HG03039 (cell line): ENCODE results near the gene HRH4.
A peak's percentile ranks its signal among the peaks of the same experiment; 100 is the strongest.

Experiments used
- ATAC-seq: cut with Tn5 transposase; IDR thresholded peaks from one replicate; pipeline ENCODE4 v1.9.1; 2021; ENCODE audit warnings: mild to moderate bottlenecking, moderate library complexity; ENCODE audit not compliant: unreplicated experiment

Gene HRH4, protein sequence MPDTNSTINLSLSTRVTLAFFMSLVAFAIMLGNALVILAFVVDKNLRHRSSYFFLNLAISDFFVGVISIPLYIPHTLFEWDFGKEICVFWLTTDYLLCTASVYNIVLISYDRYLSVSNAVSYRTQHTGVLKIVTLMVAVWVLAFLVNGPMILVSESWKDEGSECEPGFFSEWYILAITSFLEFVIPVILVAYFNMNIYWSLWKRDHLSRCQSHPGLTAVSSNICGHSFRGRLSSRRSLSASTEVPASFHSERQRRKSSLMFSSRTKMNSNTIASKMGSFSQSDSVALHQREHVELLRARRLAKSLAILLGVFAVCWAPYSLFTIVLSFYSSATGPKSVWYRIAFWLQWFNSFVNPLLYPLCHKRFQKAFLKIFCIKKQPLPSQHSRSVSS

DNA sequence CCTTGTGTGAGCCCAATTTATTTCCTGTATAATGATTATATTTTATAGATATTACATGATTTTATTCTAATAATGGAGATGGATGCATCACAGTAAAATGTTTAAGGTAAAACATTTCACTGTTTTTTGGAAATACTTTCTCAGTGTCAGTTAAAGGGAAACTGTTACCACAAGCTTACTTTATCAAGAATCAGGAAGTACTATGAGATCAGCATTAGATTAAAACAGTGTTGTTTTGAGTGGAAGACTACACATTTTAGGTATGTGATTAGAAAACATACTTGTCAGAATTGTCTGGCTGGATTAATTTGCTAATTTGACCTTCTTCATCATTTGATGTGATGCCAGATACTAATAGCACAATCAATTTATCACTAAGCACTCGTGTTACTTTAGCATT is at the start of gene HRH4:
TSS of gene HRH4 (plus strand) at position 250 of the 400 bp plus-strand sequence. CDS start at position 342, 92 bp downstream.
- ATAC-seq = no peak

DNA sequence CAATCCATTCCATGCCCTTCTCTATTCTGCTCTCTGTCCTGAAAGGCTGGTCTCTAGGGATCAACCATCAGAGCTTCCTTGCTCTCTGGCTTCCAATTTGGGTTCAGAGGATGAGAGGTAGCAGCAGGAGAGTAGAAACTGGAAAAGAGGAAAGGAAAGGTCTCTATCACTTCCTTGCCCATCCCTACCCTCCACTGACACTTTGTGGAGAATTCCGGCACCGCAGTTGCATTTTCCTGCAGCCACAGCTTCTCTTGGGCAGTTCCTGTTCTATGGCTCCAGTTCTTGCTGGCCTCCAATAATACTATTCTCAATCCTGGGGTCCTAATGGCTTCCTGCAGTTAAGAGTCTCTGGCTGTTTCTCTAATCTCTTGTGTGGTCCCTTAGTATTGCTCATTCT is 47.3 kb upstream of the HRH4 start:
- ATAC-seq = no peak

DNA sequence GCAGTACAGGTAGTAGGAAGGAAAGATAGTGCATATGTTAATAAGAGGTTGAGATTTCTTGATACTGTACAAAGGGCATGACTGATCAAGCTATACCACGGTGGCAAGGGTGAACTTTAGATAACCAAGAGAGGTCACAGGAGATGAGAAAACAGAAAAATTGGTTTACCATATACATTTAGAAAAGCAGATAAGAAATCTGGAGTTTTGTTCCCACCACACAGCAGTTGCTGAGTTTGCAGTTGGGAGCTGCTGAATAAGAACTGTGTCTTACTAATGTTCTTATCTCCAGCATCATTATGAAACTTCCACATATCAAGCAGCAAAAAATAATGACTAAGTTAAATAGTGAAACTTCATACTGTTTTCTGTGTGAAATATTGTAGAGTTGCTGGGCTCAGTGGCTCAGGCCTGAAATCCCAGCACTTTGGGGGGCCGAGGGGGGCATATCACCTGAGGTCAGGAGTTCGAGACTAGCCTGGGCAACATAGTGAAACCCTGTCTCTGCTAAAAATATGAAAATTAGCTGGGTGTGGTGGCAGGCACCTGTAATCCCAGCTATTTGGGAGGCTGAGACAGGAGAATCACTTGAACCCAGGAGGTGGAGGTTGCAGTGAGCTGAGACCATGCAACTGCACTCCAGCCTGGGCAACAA is 46.0 kb upstream of the HRH4 start:
- no peak for ATAC-seq

DNA sequence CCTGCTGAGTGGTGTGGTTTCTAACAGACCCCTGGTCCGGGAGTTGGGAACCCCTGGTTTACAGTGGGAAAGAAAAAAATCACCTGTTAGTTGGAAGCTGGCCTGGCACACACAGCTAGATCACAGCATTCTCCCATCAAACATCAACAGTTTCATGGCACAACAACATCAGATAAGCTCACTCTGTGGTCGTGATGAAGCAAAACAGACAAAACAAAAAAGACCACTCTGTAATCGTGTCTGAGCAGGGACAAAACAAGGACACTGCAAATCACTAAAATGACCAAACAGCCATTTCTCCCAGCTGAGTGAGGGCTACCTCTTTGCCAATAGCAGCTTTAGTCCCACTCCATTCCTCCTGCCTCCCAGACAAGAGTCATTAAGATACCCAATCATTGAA is 43.0 kb upstream of the HRH4 start:
- ATAC-seq = no peak

DNA sequence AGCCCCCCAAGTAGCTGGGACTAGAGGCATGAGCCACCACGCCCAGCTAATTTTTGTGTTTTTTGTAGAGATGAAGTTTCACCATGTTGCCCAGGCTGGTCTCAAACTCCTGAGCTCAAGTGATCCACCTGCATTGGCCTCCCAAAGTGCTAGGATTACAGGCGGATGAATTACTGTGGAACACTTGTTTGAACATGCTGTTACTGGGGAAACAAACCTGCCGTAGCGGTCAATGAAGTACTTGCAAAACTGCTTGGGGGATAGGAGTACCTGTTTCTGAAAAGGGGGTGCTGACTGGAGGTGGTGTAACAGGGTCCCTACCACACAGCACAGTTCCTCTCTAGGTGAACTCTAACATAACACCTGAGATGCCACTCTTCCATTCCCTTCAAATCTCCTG is 39.9 kb upstream of the HRH4 start:
- ATAC-seq = no peak

DNA sequence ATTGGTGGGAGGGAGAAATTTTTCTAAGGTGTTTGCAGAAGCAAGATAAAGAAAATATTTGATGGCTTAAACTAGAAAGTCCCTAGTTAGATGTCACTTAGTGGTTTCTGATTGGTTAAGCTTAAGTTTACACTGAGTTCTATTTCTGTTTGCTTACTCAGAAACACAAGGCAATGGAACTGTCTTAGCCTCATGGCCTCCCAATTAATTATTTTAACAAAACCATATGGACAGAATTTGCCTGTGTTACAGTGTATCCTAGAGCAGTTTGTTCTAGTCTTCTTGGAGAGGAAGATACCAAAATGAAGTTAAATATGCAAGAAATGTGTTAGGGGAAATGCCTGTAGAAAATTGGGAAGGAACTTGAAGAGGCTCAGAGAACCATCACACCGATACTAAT is 38.6 kb upstream of the HRH4 start:
- no peak for ATAC-seq

DNA sequence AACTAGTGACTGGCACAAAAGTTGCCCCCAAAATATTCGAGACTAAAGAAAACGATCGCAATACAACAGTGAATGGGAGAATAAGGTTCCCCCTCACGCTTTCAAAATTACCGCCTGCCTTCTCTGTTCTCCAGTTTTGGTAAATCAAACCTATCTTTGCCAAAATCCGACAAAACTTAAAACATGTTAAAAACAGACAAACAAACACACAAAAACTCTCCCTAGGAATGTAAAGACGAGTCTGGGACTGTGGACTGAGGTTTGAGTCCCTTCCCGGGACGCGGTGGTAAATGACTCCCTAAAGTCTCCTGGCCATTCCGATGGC is 34.4 kb upstream of the HRH4 start:
- no peak for ATAC-seq

DNA sequence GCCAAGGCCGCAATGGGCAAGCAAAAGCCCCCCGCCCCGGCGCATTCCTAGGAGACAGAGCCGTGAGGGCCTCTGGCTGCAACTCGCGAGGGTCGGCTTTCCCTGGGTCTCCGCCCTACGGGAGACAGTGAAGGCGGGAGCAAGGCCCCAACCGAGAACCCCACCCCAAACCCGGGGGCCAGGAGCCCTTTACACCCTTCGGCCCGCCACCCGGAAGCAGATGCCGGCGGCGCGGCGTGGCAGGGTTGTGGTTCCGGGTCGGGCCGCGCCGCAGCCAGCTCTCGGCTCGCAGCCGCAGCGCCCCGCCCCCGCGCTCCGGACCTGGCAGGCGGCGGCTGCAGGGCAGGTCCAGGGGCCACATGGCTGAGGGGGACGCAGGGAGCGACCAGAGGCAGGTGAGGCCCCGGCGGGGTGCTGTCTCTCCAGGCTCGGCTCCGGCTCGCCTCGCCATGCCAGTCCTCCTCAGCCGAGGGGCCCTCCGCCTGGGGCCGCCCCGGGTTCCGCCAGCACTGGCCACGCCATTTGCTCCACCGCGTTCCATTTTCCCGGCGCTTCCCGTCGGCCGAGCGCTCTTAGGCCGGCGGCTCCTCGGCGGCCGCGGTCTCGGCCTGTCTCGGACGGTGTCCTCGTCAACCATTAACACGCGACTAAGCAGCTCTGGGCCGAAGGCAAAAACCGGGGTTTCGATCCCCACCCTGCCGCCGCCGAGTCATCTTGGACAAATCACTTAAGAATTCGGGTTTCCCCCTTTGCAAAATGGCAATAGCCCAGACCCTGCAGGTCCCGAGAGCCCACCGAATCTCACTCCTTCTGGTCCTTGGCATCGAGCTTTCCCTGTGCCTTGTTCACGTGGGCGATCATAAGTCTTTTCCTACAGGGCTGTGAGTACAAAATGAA is 33.8 kb upstream of the HRH4 start, which contains the start of gene IMPACT:
TSS of gene IMPACT (plus strand) at position 273 of the 897 bp plus-strand sequence. CDS start at position 360, 87 bp downstream.
- peak; percentile 75 for ATAC-seq

DNA sequence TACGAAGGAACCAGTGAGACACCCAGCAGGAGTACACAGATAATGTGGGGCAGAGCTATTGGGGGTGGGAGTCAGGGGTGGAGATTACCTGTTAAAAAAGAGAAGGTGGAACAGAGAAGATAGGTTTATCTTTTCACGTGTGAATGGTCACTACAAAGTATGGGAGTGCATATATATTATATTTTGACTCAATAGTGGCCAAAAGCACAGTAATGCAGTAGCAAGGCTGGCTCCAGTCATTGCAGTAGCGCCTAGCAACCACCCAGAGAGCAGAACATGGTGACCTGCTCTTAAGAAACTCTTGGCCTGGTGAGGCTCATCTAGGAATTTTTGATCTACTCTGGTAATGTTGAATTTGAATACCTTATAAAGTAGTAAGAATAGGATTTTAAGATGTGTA is 33.0 kb upstream of the HRH4 start:
- ATAC-seq = no peak

DNA sequence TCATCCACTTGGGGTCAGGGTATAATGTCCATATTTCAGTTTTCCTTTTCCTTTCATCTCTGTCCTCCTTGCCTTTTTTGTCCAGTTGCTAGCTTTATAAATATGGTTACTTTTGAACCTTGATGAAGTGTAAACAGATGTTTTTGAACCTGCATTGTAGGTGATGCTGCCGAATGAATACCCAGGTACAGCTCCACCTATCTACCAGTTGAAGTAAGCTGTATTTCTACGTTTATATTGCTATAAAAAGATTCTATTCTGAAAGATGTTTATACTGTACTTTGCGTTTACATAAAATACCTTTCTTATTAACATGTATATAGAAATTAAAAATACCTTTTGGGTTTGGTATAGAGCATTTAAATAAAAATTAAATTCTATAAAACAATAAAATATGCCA is 31.7 kb upstream of the HRH4 start:
- ATAC-seq = no peak

DNA sequence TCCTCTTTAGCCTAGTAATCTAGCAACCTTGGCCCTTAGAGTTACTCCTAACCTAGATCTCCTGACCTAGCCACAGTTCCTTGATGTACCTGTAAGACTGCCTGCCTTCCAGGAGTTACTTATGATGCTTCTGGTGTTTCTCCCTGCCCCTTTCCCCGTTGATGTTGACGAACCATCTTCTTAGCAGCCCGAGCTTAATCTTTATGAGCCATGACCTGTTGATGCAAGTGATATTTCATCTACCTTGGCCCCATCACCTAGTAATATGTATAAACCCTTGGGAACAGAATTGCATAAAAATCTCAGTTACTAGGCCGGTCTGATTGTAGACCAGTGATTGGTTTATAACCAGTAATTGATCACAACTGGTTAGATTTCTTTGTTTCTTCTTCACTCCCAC is 31.2 kb upstream of the HRH4 start:
- no peak for ATAC-seq

DNA sequence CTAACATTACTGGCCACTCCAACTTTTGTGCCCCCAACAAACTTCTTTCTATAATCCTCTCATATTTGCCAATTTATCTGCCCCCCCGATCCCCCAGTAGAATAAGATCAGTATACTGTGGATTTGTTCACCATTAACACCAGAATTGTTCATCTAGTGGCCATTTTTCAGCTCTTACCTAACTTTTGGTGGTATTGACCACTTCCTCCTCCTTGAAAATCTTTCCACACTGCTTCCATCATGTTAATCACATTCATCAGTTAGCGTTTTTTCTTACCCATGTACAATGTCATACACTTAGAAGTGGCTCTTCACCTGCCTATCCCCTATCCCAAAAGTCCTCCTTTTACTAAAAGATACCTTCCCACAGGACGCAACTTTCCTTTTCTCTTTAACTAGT is 27.8 kb upstream of the HRH4 start:
- no peak for ATAC-seq

DNA sequence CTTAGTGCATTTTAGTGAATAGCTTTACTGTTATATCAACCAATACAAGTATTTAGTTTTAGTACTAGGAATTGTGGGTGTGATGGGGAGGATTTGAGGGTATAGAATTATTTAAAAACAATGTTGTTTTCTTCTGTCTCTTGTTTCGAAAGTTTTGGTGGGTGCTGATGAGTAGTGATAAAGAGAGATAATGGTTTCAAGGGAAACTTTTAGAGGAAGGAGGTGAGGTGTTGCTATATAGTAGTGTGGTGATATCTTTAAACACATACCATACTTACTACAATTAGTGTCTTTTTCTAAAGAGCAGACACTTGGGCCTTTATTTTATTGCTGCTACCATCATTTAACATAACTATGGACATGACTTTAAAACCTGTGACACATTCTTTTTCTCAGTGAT is 23.5 kb upstream of the HRH4 start:
- no peak for ATAC-seq

DNA sequence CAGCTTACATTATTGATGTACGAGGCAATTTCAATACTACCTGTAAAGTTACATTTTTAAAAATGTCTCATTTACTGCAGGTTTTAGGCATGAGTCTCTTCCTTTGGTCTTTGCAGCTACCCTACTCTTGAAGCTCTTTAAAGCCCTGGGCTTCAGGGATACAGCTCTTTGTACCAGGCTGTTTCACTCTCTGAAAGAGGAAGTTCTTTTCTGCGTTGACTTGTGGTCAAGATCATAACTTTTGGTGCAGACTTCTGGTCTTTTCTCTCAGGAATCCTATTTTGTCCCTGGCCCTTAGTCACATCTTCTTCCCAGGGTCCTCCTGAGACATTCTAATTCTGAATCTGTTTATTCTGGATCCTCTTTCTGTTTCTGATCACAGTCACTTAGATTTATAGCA is 16.6 kb upstream of the HRH4 start:
- no peak for ATAC-seq

DNA sequence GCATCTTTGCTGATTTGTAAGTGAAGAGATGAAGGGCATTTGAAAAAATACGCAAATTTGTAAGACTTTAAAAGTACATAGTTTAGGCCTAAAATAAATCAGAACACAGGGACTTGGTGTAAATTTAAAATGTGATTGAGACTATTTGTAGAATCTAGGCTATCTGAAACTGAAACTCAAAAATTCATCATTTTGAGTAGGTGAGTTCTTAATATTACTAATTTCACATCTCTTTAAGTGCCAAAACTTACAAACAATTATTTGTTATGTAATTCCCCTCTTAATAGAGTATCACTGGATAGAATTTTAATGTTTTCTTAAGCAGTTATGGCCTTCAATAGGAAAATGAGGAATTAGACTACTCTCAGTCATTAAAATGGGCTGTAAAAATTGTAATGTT is 14.0 kb upstream of the HRH4 start:
- ATAC-seq = no peak

DNA sequence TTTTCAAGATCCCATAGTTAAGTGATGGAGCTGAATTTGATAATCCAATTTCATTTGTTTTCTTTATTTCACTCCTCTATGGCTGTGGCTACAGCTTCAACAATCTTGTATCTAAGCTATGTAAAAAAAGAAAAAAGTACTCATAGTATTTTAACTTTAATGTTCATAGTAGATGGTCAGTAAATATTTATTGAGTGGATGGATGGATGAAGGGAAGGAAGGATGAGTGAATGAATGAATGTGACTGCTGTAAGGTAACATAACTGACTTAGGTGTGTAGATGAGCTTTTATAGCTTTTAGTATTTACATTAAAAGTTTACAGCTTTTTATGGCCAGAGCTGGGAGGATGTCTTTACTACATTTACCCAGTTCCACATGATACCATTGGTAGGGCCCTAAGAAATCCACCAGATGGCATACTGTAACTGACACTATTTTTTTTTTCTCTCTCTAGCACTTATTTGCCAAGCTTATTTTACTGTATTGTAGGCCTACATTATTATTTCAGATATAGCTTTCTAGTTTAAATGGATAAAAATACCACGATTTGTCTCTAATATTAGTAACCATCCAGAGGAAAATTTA is 13.4 kb upstream of the HRH4 start:
- no peak for ATAC-seq

DNA sequence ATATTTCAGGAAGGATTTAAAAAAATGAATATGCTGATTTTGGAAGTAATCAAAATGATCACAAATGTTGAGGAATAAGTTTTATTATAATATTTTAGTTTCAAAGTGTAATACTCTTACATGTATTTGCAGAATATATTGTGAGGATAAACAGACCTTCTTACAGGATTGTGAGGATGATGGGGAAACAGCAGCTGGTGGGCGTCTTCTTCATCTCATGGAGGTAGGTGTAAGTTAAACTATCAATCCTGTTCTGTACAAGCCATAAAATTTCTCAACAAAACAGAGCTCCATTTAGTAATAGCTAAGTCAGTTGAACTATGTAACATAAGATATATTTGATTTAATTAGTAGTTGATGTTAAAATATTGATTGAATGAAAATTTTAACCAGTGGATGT is 12.5 kb upstream of the HRH4 start:
- no peak for ATAC-seq

DNA sequence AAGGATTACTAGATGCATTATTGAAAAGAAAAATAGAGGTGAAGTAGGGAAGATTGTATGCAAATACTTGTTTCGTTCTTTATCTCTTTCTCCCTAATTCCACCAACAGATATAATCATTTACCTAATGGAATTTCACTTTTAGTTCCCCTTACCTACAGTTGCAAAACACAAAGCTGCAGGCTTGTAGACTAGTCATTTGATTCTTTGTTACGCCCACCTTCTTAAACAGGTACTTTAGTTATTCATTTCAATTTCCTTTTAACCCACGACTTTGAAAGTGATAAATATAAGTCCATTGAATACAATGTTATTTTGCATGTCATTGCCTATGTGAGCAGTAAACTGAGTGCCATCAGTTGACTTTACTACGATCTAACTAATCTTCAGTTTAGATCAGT is 3.9 kb upstream of the HRH4 start:
- peak; percentile 70 for ATAC-seq

DNA sequence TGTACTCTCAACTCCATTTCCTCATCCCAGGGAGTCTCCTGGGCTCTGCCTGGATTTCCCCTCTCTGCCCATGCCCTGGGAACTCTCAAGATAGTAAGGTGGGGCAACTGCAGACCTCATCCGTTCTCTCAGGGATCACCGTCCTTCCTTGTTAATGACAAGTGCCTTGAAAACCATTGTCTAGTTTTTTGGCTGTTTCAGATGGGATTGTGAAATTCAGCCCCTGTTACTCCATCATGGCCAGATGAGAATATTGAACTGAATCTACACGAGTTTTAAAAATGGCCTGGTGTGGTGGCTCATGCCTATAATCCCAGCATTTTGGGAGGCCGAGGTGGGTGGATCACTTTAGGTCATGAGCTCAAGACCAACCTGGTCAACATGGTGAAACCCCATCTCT is 665 bp upstream of the HRH4 start:
- no peak for ATAC-seq

DNA sequence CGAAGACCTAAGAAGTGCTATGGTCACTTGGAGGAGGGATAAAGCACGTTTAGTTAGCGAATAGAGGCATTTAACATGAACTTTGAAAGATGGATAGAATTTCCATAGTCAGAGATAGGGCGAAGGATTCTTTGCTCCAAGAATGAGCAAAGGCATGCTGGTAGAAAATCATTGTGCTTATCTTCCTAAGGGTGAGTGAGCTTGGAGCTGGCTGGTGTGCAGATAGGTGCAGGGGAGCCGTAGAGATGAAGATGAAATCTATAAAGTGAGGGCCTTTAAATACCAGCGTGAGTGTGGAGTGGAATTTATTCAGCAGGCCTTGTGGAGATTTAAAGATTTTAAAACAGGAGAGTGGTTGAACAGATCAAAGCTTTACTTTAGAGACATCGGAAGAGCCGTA is 1.6 kb downstream of the HRH4 start:
- no peak for ATAC-seq
